B cell (primary cell): ENCODE measurements around the gene ACSL1. TPM values are rescaled to one million over a fixed set of nuclear protein-coding genes. Genes with fewer than 3 reads are reported as not detected.

Experiments used
- ATAC-seq: fragments of 200-7000 bp; cut with Tn5 transposase; one replicate; pipeline ENCODE4 v1.10.0; 2021; ENCODE audit warnings: low read depth, mild to moderate bottlenecking, moderate number of reproducible peaks, moderate library complexity
- CTCF ChIA-PET: fragments of 350-600 bp; sonication (Branson Sonifier 250); formaldehyde crosslinking; loops from one replicate; lab custom pipeline; 2021; ENCODE audit warnings: antibody characterized with exemption, inconsistent platforms; lab: Charles Lee
- POLR2A ChIA-PET: fragments of 350-600 bp; sonication (Branson Sonifier 250); formaldehyde crosslinking; loops from one replicate; lab custom pipeline; 2021; ENCODE audit warnings: antibody characterized with exemption; lab: Charles Lee
- DNase-seq: peaks from one replicate; pipeline ENCODE4 v3.0.0; 2013
- H2AFZ ChIP-seq: 2 replicates; pipeline ENCODE4 v1.6.1; 2012; ENCODE audit warnings: mild to moderate bottlenecking, low read depth, low read length; ENCODE audit not compliant: insufficient read depth, poor library complexity, severe bottlenecking
- H3K27ac ChIP-seq, 2 donors: 1 replicate in 1 of 2; 2 replicates in 1 of 2; pipeline ENCODE4 v1.5.1; 2012 to 2013; ENCODE audit warnings: low read length in 2 of 2, mild to moderate bottlenecking in 2 of 2, moderate library complexity in 1 of 2
- H3K27me3 ChIP-seq, 4 experiments: fragments of 200-600 bp in 1 of 4; sonication (generic) in 1 of 4; replicated peaks in 1 of 4; 1 replicate in 2 of 4; 2 replicates in 2 of 4; pipeline versions ENCODE4 v1.6.1 to v1.7.0; 2013 to 2016; ENCODE audit warnings: low read length in 3 of 4, mild to moderate bottlenecking in 2 of 4, mixed read lengths in 1 of 4, moderate library complexity in 1 of 4; ENCODE audit not compliant: insufficient read depth in 4 of 4, control insufficient read depth in 3 of 4; ENCODE audit errors: control extremely low read depth in 1 of 4
- H3K36me3 ChIP-seq, 2 experiments: replicated peaks in 1 of 2; 1 replicate in 1 of 2; 2 replicates in 1 of 2; pipeline versions ENCODE4 v1.6.1 to v1.7.1; 2013; ENCODE audit warnings: low read length in 1 of 2; ENCODE audit not compliant: insufficient read depth in 2 of 2, control insufficient read depth in 1 of 2; ENCODE audit errors: control extremely low read depth in 1 of 2, extremely low read depth in 1 of 2
- H3K4me1 ChIP-seq, 2 donors: fragments of 200-600 bp in 1 of 2; sonication (generic) in 1 of 2; 1 replicate in 1 of 2; 2 replicates in 1 of 2; pipeline versions ENCODE4 v1.5.1 to v1.6.1; 2013 to 2017; ENCODE audit warnings: low read length in 2 of 2; ENCODE audit not compliant: control insufficient read depth in 2 of 2, insufficient read depth in 2 of 2
- H3K4me2 ChIP-seq: replicated peaks from 2 replicates; pipeline ENCODE3; 2012; ENCODE audit warnings: mild to moderate bottlenecking, low read depth, low read length; ENCODE audit not compliant: poor library complexity, severe bottlenecking
- H3K4me3 ChIP-seq, 5 experiments: fragments of 200-600 bp in 1 of 5; sonication (generic) in 1 of 5; 1 replicate in 3 of 5; 2 replicates in 2 of 5; pipeline versions ENCODE4 v1.5.1 to v1.7.0; 2011 to 2016; ENCODE audit warnings: low read length in 4 of 5, mild to moderate bottlenecking in 4 of 5, low read depth in 2 of 5, control low read depth in 1 of 5, moderate library complexity in 1 of 5; ENCODE audit not compliant: insufficient read depth in 1 of 5; ENCODE audit errors: control extremely low read depth in 1 of 5, extremely low read depth in 1 of 5
- H3K79me2 ChIP-seq: fragments of 200-600 bp; sonication (generic); one replicate; pipeline ENCODE4 v1.6.0; 2016; ENCODE audit warnings: low read length; ENCODE audit not compliant: control insufficient read depth, insufficient read depth
- H3K9ac ChIP-seq: fragments of 200-600 bp; sonication (generic); 2 replicates; pipeline ENCODE4 v1.6.1; 2017; ENCODE audit warnings: mild to moderate bottlenecking, low read length, moderate library complexity
- H3K9me3 ChIP-seq, 3 donors: one replicate each; pipeline versions ENCODE4 v1.6.1 to v1.7.1; 2013; ENCODE audit warnings: low read length in 2 of 3; ENCODE audit not compliant: control insufficient read depth in 2 of 3, insufficient read depth in 1 of 3; ENCODE audit errors: control extremely low read depth in 1 of 3
- H4K20me1 ChIP-seq: 2 replicates; pipeline ENCODE4 v1.6.0; 2012; ENCODE audit warnings: mild to moderate bottlenecking, low read length; ENCODE audit not compliant: insufficient read depth, control insufficient read depth, poor library complexity, severe bottlenecking
- H3K27ac Mint-ChIP-seq: one replicate; pipeline ENCODE4 v1.8.0; 2021; ENCODE audit warnings: mixed read lengths
- H3K27me3 Mint-ChIP-seq: one replicate; pipeline ENCODE4 v1.8.0; 2021; ENCODE audit warnings: mixed read lengths
- H3K4me1 Mint-ChIP-seq: one replicate; pipeline ENCODE4 v1.8.0; 2021; ENCODE audit warnings: mixed read lengths
- H3K4me3 Mint-ChIP-seq: one replicate; pipeline ENCODE4 v1.8.0; 2021; ENCODE audit warnings: mixed read lengths
- H3K9me3 Mint-ChIP-seq: one replicate; pipeline ENCODE4 v1.8.0; 2022; ENCODE audit warnings: mixed read lengths; ENCODE audit not compliant: insufficient read depth
- CTCF ChIP-seq: fragments of 200-600 bp; IDR thresholded peaks from one replicate; pipeline ENCODE4 v1.8.0; 2022; ENCODE audit warnings: antibody characterized with exemption, mild to moderate bottlenecking
- EZH2 ChIP-seq: IDR thresholded peaks from 2 replicates; pipeline ENCODE4 v1.6.1; 2012; ENCODE audit warnings: borderline replicate concordance, low read depth, mild to moderate bottlenecking, moderate library complexity, low read length; ENCODE audit not compliant: insufficient read depth, poor library complexity, severe bottlenecking
- whole genome bisulfite sequencing: methylation state at CpG from one replicate; pipeline ENCODE4 v1.1.5; 2013; ENCODE audit warnings: missing lambda C conversion rate; ENCODE audit not compliant: insufficient coverage; 5-methylcytosine and 5-hydroxymethylcytosine counted together
- intact Hi-C: fragments of 100-400 bp; cut with micrococcal nuclease; formaldehyde crosslinking; loops from one replicate; pipeline ENCODE4 v1.10.0; 2022
- polyA plus RNA-seq: library from polyadenylated mRNA; depleted of rRNA; stranded (reverse); fragments of >200 nt; gene quantifications from 2 replicates; pipeline ENCODE4 v1.2.3, GENCODE V29; 2012
- total RNA-seq, 2 donors: library from RNA; stranded (reverse); fragments of 120-200 nt in 1 of 2; gene quantifications; 1 replicate in 1 of 2; 2 replicates in 1 of 2; pipeline versions ENCODE4 v1.2.3 to v1.2.4, GENCODE V29; 2013 to 2022

The ACSL1 gene
- total and polyA plus RNA-seq, 2 donors (not counting 1 experiment from before 2014, with no cell fraction given): 6.6 to 31.8 TPM

GRCh38 chr4:184787766-184788503 is 37.8 kb downstream of the ACSL1 start:
- POLR2A ChIA-PET: no interaction called here

More at GRCh38 chr4:184787766-184788503, 37.8 kb downstream of the ACSL1 start:
- Mint-ChIP-seq H3K27ac (no peak overlapping the region), H3K4me1 (peaks cover 11% of the 10 kb centered on the region), H3K4me3 (no peak overlapping the region), H3K27me3 (no peaks in the 10 kb centered on the region), H3K9me3 (no peaks in the 10 kb centered on the region)
- Histone ChIP-seq H3K27ac (no peak overlapping the region), H3K9ac (no peak overlapping the region), H3K36me3 (peaks cover 0 to 26% of the 10 kb centered on the region in 2 experiments), H3K79me2 (peaks cover 3% of the 10 kb centered on the region), H3K27me3 (no peaks in the 10 kb centered on the region), H3K4me1 (peaks cover 5 to 6% of the 10 kb centered on the region in 2 donors), H2AFZ (no peak overlapping the region), H3K9me3 (no peaks in the 10 kb centered on the region), H3K4me2 (no peak overlapping the region), H4K20me1 (no peaks in the 10 kb centered on the region), H3K4me3 (no peak overlapping the region)
- TF ChIP-seq EZH2 (no peak), CTCF (no peak)
- CTCF ChIA-PET: no interaction called here
- no peak for ATAC-seq
- DNase-seq: no peak
- WGBS: 94% methylated on average over 5 of the region's 6 CpGs
- intact Hi-C loops: no loop called here
